ENCODE results near the gene TNFRSF1A.
"Not testable (repeated sequence)": the region's sequence is repeated elsewhere in the genome, so short reads cannot be mapped to it uniquely, and the experiment has no call there.

The TNFRSF1A gene

GRCh38 chr12:6302621-6303020 lies 39.3 kb downstream of the TNFRSF1A start:
- no peak for DNase-seq (ENCODE audit: low spot score)

GRCh38 chr12:6301721-6302120 lies 40.2 kb downstream of the TNFRSF1A start:
- DNase-seq (ENCODE audit: low spot score) = no peak

GRCh38 chr12:6297170-6297569 lies 44.7 kb downstream of the TNFRSF1A start:
- no peak for DNase-seq (ENCODE audit: low spot score)

- no peak for DNase-seq (ENCODE audit: low spot score)
These were observed 46.6 kb downstream of the TNFRSF1A start for GRCh38 chr12:6295094-6295811.

GRCh38 chr12:6294156-6295093 lies 47.5 kb downstream of the TNFRSF1A start:
- no peak for DNase-seq (ENCODE audit: low spot score)

GRCh38 chr12:6292606-6293005 lies 49.3 kb downstream of the TNFRSF1A start:
- no peak for DNase-seq (ENCODE audit: low spot score)

- DNase-seq (ENCODE audit: low spot score) = not testable (repeated sequence)
These were observed 52.0 kb downstream of the TNFRSF1A start for GRCh38 chr12:6289906-6290305.

- DNase-seq (ENCODE audit: low spot score) = not testable (repeated sequence)
These were observed 52.8 kb downstream of the TNFRSF1A start for GRCh38 chr12:6289081-6289480.

GRCh38 chr12:6288235-6288634 lies 53.6 kb downstream of the TNFRSF1A start:
- DNase-seq (ENCODE audit: low spot score) = no peak

- no peak for DNase-seq (ENCODE audit: low spot score)
These were observed 56.2 kb downstream of the TNFRSF1A start for GRCh38 chr12:6285532-6286306.

GRCh38 chr12:6285063-6285477 lies 56.8 kb downstream of the TNFRSF1A start:
- peak; percentile 61 for DNase-seq (ENCODE audit: low spot score)

GRCh38 chr12:6284273-6284672 lies 57.6 kb downstream of the TNFRSF1A start:
- no peak for DNase-seq (ENCODE audit: low spot score)

- no peak for DNase-seq (ENCODE audit: low spot score)
These were observed 59.4 kb downstream of the TNFRSF1A start for GRCh38 chr12:6282453-6282840.

GRCh38 chr12:6281081-6281809 lies 60.6 kb downstream of the TNFRSF1A start:
- no peak for DNase-seq (ENCODE audit: low spot score)

GRCh38 chr12:6280672-6281071 lies 61.2 kb downstream of the TNFRSF1A start:
- DNase-seq (ENCODE audit: low spot score) = no peak

- DNase-seq (ENCODE audit: low spot score) = no peak
These were observed 61.8 kb downstream of the TNFRSF1A start for GRCh38 chr12:6280053-6280469.

- no peak for DNase-seq (ENCODE audit: low spot score)
These were observed 62.2 kb downstream of the TNFRSF1A start for GRCh38 chr12:6279631-6280030.

GRCh38 chr12:6279256-6279628 lies 62.6 kb downstream of the TNFRSF1A start:
- DNase-seq (ENCODE audit: low spot score) = no peak
